Measurements from ENCODE around the gene CALN1. TPM values are rescaled to one million over a fixed set of nuclear protein-coding genes. Genes with fewer than 3 reads are reported as not detected.

The CALN1 gene
- total and polyA plus RNA-seq, 2 experiments from 2014 or later: 7.6 to 14.5 TPM

- TF ChIP-seq CREB1 (CRISPR knock-in tag; IDR thresholded peaks at IDR 0.05; ENCODE audit: low read depth): no peak
- TF ChIP-seq JUNB (IDR thresholded peaks at IDR 0.05; ENCODE audit: unreplicated experiment): no peak
- no peak for TF ChIP-seq REST (IDR thresholded peaks at IDR 0.05; ENCODE audit: unreplicated experiment)
- TF ChIP-seq EZH2 (IDR thresholded peaks at IDR 0.05; ENCODE audit: low read depth, unreplicated experiment): no peak
- TF ChIP-seq, protein P1, sequence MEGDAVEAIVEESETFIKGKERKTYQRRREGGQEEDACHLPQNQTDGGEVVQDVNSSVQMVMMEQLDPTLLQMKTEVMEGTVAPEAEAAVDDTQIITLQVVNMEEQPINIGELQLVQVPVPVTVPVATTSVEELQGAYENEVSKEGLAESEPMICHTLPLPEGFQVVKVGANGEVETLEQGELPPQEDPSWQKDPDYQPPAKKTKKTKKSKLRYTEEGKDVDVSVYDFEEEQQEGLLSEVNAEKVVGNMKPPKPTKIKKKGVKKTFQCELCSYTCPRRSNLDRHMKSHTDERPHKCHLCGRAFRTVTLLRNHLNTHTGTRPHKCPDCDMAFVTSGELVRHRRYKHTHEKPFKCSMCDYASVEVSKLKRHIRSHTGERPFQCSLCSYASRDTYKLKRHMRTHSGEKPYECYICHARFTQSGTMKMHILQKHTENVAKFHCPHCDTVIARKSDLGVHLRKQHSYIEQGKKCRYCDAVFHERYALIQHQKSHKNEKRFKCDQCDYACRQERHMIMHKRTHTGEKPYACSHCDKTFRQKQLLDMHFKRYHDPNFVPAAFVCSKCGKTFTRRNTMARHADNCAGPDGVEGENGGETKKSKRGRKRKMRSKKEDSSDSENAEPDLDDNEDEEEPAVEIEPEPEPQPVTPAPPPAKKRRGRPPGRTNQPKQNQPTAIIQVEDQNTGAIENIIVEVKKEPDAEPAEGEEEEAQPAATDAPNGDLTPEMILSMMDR (conservative IDR thresholded peaks at IDR 0.05; ENCODE audit: low read depth in 2 of 2): no peak
- TF ChIP-seq NANOG (IDR thresholded peaks at IDR 0.05; ENCODE audit: borderline replicate concordance): no peak
Measured at GRCh38 chr7:72058579-72058978, 353.6 kb downstream of the CALN1 start (continued).

DNA sequence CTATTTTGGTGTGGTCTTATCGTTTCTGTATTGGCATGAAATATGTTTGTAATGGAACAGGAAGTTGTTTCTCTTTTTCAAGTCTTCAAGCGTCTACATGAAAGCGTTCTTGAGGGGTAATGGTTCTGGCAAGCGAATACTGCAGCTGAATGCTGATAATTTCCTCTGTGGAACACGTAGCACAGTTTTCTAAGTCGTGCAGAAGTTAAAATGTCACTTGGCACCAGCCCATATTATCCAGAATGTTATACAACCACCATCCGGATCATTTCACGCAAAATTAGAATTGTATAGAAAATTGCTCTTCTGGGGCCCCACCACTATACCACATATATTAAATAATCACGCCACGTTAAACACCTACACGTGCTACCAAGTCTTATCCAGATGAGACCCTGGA is 354.3 kb downstream of the CALN1 start:
- Histone ChIP-seq H3K79me2 (replicated peaks; ENCODE audit: insufficient read depth) (no peaks in the 10 kb centered on the region), H3K4me3 (no peak overlapping the region), H3K9me2 (ENCODE audit: insufficient read depth) (no peaks in the 10 kb centered on the region), H3K27me3 (ENCODE audit: insufficient read depth) (no peaks in the 10 kb centered on the region), H3K4me2 (no peak overlapping the region), H3K36me3 (ENCODE audit: insufficient read depth) (no peaks in the 10 kb centered on the region), H3K27ac (ENCODE audit: low read depth) (no peak overlapping the region), H3K4me1 (ENCODE audit: insufficient read depth) (no peaks in the 10 kb centered on the region), H4K20me1 (replicated peaks; ENCODE audit: insufficient read depth) (no peaks in the 10 kb centered on the region), H3F3A (replicated peaks; ENCODE audit: low read depth) (no peaks in the 10 kb centered on the region), H2AFZ (no peak overlapping the region)
- no peaks in the 10 kb centered on the region for H3K4me1 Mint-ChIP-seq
- H3K4me3 Mint-ChIP-seq: no peak overlapping the region
- no peak overlapping the region for H3K27ac Mint-ChIP-seq
- DNase-seq (ENCODE audit: low spot score) (no peak), ATAC-seq (no peak)
- TF ChIP-seq, protein P1 (conservative IDR thresholded peaks at IDR 0.05; ENCODE audit: low read depth in 2 of 2): no peak
- no peak for TF ChIP-seq EZH2 (IDR thresholded peaks at IDR 0.05; ENCODE audit: low read depth, unreplicated experiment)
- peaks cover 2% of the 10 kb centered on the region for H3K27me3 Mint-ChIP-seq (ENCODE audit: insufficient read depth, low read depth, poor library complexity)
- peaks cover 14% of the 10 kb centered on the region; the same call in 2 of the 3 replicates for H3K36me3 Mint-ChIP-seq (ENCODE audit: low read depth)
- H3K9me3 Mint-ChIP-seq: peaks cover 9% of the 10 kb centered on the region; the same call in 2 of the 3 replicates

All from GM23338 (cell line).